ENCODE data around the gene SLC39A12.
"Not testable (repeated sequence)": the region's sequence is repeated elsewhere in the genome, so short reads cannot be mapped to it uniquely, and the experiment has no call there.

SLC39A12 gene

GRCh38 chr10:17951868-17952371 lies at the start of gene SLC39A12:
Gene SLC39A12, plus strand, starts transcription at chr10:17951918. Its CDS starts 1,359 bp downstream, at chr10:17953277.
- in situ Hi-C loops (cut with HindIII; ENCODE audit: low sequenced_read_pairs), result no loop called here

- in situ Hi-C loops (cut with HindIII; ENCODE audit: low sequenced_read_pairs), result no loop called here
Measured at GRCh38 chr10:17904564-17904963, 47.2 kb upstream of the SLC39A12 start.

GRCh38 chr10:17905491-17905890 lies 46.2 kb upstream of the SLC39A12 start:
- in situ Hi-C loops (cut with HindIII; ENCODE audit: low sequenced_read_pairs), result no loop called here

GRCh38 chr10:17906002-17906401 lies 45.7 kb upstream of the SLC39A12 start:
- in situ Hi-C loops (cut with HindIII; ENCODE audit: low sequenced_read_pairs), result no loop called here

- in situ Hi-C loops (cut with HindIII; ENCODE audit: low sequenced_read_pairs), result no loop called here
Measured at GRCh38 chr10:17907641-17908040, 44.1 kb upstream of the SLC39A12 start.

GRCh38 chr10:17910125-17910789 lies 41.5 kb upstream of the SLC39A12 start:
- in situ Hi-C loops (cut with HindIII; ENCODE audit: low sequenced_read_pairs), result no loop called here

GRCh38 chr10:17912754-17913153 lies 39.0 kb upstream of the SLC39A12 start:
- in situ Hi-C loops (cut with HindIII; ENCODE audit: low sequenced_read_pairs), result no loop called here

- in situ Hi-C loops (cut with HindIII; ENCODE audit: low sequenced_read_pairs), result no loop called here
Measured at GRCh38 chr10:17913604-17914003, 38.1 kb upstream of the SLC39A12 start.

GRCh38 chr10:17914169-17915045 lies 37.3 kb upstream of the SLC39A12 start:
- in situ Hi-C loops (cut with HindIII; ENCODE audit: low sequenced_read_pairs), result no loop called here

GRCh38 chr10:17915181-17915580 lies 36.5 kb upstream of the SLC39A12 start:
- in situ Hi-C loops (cut with HindIII; ENCODE audit: low sequenced_read_pairs), result no loop called here

- in situ Hi-C loops (cut with HindIII; ENCODE audit: low sequenced_read_pairs), result no loop called here
Measured at GRCh38 chr10:17918187-17918903, 33.4 kb upstream of the SLC39A12 start.

GRCh38 chr10:17921378-17921777 lies 30.3 kb upstream of the SLC39A12 start:
- in situ Hi-C loops (cut with HindIII; ENCODE audit: low sequenced_read_pairs), result no loop called here

GRCh38 chr10:17923728-17924127 lies 28.0 kb upstream of the SLC39A12 start:
- in situ Hi-C loops (cut with HindIII; ENCODE audit: low sequenced_read_pairs), result no loop called here

GRCh38 chr10:17943033-17943745 lies 8.5 kb upstream of the SLC39A12 start:
- in situ Hi-C loops (cut with HindIII; ENCODE audit: low sequenced_read_pairs), result no loop called here

GRCh38 chr10:17950269-17950668 lies 1.4 kb upstream of the SLC39A12 start:
- in situ Hi-C loops (cut with HindIII; ENCODE audit: low sequenced_read_pairs), result not testable (repeated sequence)

GRCh38 chr10:17950726-17951125 lies 992 bp upstream of the SLC39A12 start:
- in situ Hi-C loops (cut with HindIII; ENCODE audit: low sequenced_read_pairs), result no loop called here

GRCh38 chr10:17954372-17954771 lies 2.7 kb downstream of the SLC39A12 start:
- in situ Hi-C loops (cut with HindIII; ENCODE audit: low sequenced_read_pairs), result not testable (repeated sequence)

- in situ Hi-C loops (cut with HindIII; ENCODE audit: low sequenced_read_pairs), result no loop called here
Measured at GRCh38 chr10:17954861-17955260, 3.1 kb downstream of the SLC39A12 start.

GRCh38 chr10:17958049-17958448 lies 6.3 kb downstream of the SLC39A12 start:
- in situ Hi-C loops (cut with HindIII; ENCODE audit: low sequenced_read_pairs), result no loop called here

GRCh38 chr10:17959870-17960269 lies 8.2 kb downstream of the SLC39A12 start:
- in situ Hi-C loops (cut with HindIII; ENCODE audit: low sequenced_read_pairs), result no loop called here

All from DLD1 (cell line).